Fibroblast of peridontal ligament (primary cell): ENCODE data around the gene ATP10A.
"Not testable (repeated sequence)": the region's sequence is repeated elsewhere in the genome, so short reads cannot be mapped to it uniquely, and the experiment has no call there.

ENCODE experiments used
- DNase-seq: peaks from one replicate; pipeline ENCODE4 v3.0.0-alpha.2; 2010; ENCODE audit errors: extremely low read depth

Gene ATP10A

DNA sequence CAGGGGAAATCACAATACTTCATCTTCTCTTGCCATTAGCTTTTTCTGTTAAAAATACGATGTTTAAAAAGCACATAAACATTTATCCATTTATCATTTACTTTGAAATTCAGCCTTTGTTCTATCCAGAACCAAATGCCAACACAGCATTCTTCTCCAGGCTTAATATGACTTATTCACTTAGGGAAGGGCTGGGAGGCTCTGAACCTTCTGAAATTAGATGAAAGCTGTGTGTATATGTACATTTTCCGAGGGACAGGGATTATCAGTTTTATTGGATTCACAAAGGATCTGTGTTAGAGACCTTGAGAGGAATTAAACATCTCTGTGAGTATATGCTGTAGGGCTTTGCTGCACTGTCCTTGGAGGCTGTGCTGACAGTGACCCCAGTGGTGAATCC, 213.7 kb downstream of the ATP10A start:
- no peak for DNase-seq

- no peak for DNase-seq
Observed at GRCh38 chr15:25643120-25643519, 220.0 kb downstream of the ATP10A start.

- no peak for DNase-seq
Observed at GRCh38 chr15:25641762-25642161, 221.4 kb downstream of the ATP10A start.

GRCh38 chr15:25641361-25641760, 221.8 kb downstream of the ATP10A start:
- no peak for DNase-seq

GRCh38 chr15:25640959-25641358, 222.2 kb downstream of the ATP10A start:
- not testable (repeated sequence) for DNase-seq

DNA sequence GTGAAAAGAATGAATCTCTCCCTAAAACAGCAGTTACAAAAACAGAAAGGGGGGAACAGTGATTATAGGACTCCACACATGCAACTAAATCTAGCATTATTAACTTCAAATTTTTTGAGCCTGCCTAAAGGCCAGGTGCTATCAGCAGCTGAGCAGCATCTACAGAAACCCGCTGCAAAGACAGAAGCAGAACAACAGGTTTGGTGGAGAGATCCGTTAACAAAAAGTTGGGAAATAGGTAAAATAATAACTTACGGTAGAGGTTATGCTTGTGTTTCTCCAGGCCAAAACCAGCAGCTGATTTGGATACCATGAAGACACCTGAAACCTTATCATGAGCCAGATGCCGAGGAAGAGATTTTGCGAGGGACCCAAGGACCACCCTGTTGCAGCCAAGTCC, 222.7 kb downstream of the ATP10A start:
- no peak for DNase-seq

- DNase-seq: not testable (repeated sequence)
Observed at GRCh38 chr15:25636486-25636885, 226.6 kb downstream of the ATP10A start.

DNA sequence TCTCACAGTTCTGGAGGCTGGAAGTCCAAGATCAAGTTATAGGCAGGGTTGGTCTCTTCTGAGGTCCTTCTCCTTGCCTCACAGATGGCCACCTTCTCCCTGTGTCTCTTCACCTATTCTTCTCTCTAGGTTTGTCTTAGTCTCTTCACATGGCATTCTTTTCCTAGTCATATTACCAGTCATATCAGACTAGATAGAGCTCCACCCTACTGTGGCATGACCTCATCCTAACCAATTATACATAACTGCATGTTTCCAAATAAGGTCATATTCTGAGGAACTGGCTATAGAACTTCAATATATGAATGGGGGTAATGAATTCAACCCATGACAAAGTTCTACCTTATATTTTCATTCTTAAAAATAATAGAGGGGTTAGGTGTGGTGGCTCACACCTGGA, 227.9 kb downstream of the ATP10A start:
- DNase-seq: no peak

- DNase-seq: no peak
Observed at GRCh38 chr15:25633862-25634261, 229.3 kb downstream of the ATP10A start.

GRCh38 chr15:25631971-25632370, 231.2 kb downstream of the ATP10A start:
- no peak for DNase-seq
